GM18868 (cell line): ENCODE results near the gene FHIT.

Experiments
- ATAC-seq: cut with Tn5 transposase; IDR thresholded peaks from one replicate; pipeline ENCODE4 v1.9.1; 2021; ENCODE audit warnings: mild to moderate bottlenecking, moderate library complexity; ENCODE audit not compliant: unreplicated experiment

Gene FHIT

DNA sequence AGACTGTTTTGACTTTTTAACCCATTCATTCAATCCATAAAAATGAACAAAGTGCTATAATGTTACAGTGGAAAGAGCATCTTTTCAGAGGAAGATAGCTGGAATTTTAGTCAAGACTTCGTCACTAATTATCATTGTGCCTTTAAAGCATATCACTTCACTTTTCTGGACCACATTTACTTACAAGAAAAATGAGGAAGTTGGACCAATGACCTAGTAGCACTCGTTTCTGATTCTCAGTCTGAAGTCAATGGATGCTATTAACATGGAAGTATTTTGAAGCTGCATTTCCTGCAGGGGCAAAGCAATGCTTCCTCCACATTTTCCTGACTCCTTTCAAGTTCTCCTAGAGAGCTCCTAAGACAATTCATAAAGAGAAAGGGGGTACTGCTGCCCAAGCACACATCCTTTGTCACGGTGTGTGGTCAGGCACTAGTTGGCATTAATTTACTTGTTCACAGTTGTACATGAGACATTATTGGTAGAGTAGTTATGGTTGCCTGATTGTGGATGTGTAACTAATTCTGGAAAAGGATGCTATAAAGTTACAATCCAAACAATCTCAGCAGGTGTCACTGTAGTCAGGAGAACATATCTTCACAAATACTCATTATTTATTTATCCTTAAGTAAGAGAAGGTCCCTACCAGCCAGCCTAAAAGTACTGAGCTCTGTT is 1049.1 kb downstream of the FHIT start:
- ATAC-seq, result no peak

- ATAC-seq, result no peak
Observed at GRCh38 chr3:60199306-60199705, 1051.9 kb downstream of the FHIT start.

- no peak for ATAC-seq
Observed at GRCh38 chr3:60198179-60198720, 1053.0 kb downstream of the FHIT start.

- no peak for ATAC-seq
Observed at GRCh38 chr3:60192297-60193114, 1058.7 kb downstream of the FHIT start.

DNA sequence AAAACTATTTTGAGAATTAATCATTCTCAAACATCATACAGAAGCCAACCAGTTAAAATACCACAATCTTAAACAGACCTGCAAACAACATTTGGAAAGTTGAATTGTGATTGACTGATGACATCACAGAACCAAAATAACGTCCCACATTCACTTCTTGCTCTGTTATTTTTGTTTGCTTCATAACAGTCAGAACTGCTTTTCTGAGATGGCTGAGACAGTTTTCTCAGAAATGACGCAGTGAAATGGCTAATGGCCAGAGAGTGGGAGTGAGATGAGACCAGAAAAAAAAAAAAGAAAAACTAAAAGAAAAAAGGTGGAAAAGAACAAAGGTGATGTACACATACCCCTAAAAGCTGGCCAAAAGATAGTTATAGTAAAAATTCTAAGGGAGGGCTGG is 1061.2 kb downstream of the FHIT start:
- no peak for ATAC-seq

GRCh38 chr3:60189304-60189703 is 1061.9 kb downstream of the FHIT start:
- ATAC-seq, result no peak

DNA sequence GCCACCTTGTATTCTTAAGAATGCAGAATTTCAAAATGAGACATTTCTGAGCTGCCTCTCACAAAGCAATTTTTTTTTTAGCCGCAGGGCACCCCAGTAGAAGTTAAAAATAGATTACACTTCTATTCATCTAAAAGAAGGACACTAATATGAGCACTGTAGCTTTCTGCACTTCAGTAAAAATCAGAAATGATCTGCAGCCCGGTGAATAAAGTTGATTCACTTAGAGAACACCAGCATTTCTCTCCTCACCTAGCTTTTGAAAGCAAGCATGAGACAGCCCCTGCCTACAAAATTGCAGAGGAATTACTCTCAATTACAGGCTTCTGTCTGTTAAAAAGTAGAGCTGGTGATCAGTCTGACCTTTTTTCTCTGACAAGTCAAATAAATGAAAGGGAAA is 1062.4 kb downstream of the FHIT start:
- no peak for ATAC-seq

DNA sequence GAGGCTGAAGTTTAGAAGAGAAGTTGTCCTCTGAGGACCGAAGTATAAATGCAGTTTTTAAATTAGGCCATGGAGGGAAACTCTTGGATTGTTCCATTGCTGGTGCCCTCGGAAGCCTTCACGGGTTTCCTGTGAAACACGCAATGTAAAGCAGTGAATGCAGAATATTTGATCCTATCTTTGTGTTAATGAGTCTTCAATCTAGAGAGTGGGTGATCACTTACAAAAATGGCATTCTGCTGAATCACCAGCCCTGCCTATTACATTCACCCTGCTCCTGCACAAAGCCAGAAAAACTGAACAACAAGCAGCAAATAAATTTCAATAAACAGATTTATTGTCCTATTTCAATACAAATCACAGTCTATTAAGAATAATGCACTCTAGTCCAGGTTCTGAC is 1063.9 kb downstream of the FHIT start:
- no peak for ATAC-seq

DNA sequence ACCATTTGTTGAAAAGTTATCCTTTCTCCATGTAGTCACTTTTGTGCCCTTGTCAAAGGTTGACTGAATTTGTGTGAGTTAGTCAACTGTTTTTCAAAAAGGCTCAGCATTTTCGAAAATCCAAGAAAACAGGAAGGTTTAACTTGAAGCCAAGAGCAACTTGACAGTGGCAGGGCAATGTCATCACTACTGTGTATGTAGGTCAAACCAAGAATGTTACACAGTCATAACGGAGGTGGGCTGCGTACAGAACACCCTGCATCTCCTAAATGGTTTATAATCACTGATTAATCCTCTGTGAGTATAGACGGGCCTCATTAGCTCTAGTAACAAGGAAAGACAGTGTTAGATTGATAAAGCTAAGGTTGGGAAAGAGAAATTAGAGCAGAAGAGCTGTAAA is 1064.9 kb downstream of the FHIT start:
- no peak for ATAC-seq

DNA sequence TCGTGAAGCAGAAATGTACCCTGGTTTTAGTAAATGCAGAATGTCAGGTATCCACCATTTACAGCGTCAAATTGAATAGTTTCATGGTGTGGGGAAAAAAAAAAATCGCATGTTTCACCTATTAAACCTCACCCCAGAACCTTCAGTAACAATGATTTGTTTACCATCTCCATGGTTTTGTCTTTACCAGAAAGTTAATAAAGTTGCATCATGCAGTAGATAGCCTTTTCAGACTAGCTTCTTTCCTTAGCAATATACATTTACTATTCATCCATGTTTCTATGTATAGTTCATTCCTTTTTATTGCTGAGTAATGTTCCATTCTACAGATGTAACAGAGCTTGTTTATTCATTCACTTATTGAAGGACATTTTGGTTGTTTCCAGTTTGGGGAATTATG is 1066.1 kb downstream of the FHIT start:
- ATAC-seq, result no peak

DNA sequence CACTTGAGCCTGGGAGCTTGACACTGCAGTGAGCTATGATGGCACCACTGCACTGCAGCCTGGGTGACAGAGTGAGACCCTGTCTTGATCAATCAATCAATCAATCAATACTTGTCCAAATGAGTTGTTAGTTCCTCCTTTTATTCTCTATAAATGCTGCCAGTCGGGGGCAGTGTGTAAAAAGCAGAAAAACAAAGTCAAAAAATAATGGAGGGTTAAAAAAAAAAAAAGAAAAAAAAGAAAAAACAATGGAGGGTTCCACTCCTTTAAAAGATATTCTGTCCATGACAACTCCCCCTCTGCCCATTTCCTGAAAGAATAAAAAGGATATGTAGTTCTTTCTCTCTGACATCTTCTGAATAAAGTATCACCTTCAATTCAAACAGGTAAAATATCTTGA is 1068.6 kb downstream of the FHIT start:
- ATAC-seq, result no peak

GRCh38 chr3:60178931-60179653 is 1072.2 kb downstream of the FHIT start:
- ATAC-seq, result no peak

DNA sequence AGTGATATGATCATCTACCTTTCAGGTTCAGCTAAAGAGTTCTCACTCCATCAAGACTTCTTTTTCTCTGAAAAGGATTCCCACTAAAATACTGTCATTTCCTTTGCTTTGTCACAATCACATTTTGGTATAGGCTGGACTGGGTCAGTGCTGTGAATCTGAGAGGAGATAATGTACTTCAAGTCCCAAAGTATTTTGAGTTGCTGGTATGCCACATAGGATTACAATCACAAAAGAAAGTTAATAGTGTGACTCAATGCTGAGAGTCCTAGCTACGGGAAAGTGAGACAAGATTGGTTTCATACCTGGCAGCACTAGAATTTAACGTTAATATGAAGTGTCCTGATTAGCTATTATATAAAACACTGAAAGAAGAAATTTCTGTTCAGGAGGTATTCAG is 1073.5 kb downstream of the FHIT start:
- no peak for ATAC-seq

- ATAC-seq, result no peak
Observed at GRCh38 chr3:60176614-60177013, 1074.6 kb downstream of the FHIT start.

GRCh38 chr3:60175680-60176079 is 1075.6 kb downstream of the FHIT start:
- ATAC-seq, result no peak

DNA sequence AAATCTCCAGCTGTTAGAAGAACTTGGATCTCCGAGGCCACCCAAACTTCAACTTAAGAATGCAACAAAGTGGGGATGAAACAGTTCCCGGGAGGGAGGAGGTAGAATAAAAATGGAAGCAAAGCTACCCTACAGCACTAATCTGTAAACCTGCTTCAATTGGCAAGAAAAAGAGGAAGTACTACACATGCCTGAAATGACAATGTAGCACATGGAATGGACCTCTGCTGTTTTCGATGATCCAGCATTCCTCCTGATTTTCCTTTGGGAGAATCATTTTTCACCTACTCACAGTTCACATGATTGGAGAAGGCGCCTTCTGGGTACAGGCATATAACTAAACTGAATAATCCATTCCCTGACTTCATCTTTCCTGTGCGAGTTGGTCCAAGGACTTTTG is 1081.5 kb downstream of the FHIT start:
- ATAC-seq, result no peak

- no peak for ATAC-seq
Observed at GRCh38 chr3:60167186-60167585, 1084.1 kb downstream of the FHIT start.

GRCh38 chr3:60160822-60161748 is 1090.2 kb downstream of the FHIT start:
- ATAC-seq, result no peak

- no peak for ATAC-seq
Observed at GRCh38 chr3:60160111-60160821, 1091.0 kb downstream of the FHIT start.

GRCh38 chr3:60158035-60158434 is 1093.2 kb downstream of the FHIT start:
- no peak for ATAC-seq
